RWPE2 (cell line): ENCODE measurements around the gene ZFC3H1.
"Not testable (repeated sequence)": the region's sequence is repeated elsewhere in the genome, so short reads cannot be mapped to it uniquely, and the experiment has no call there.

Source experiments
- ATAC-seq: fragments of 200-7000 bp; cut with Tn5 transposase; 3 replicates; pipeline ENCODE4 v1.9.1; 2021; ENCODE audit warnings: low read depth
- DNase-seq: peaks from one replicate; pipeline ENCODE4 v3.0.0-alpha.2; 2020; ENCODE audit warnings: low spot score
- H3K27ac ChIP-seq: fragments of 450-650 bp; 2 replicates; pipeline ENCODE4 v1.5.1; 2017; ENCODE audit warnings: mild to moderate bottlenecking; ENCODE audit not compliant: poor library complexity, severe bottlenecking
- H3K27me3 ChIP-seq: fragments of 250-450 bp; sonication (Bioruptor Pico); 2 replicates; pipeline ENCODE4 v1.5.1; 2021; ENCODE audit warnings: mild to moderate bottlenecking, moderate library complexity; ENCODE audit not compliant: insufficient read depth, poor library complexity, severe bottlenecking
- H3K36me3 ChIP-seq: fragments of 250-450 bp; sonication (Bioruptor Pico); 2 replicates; pipeline ENCODE4 v1.5.1; 2020; ENCODE audit warnings: low read depth, mild to moderate bottlenecking, moderate library complexity
- H3K4me1 ChIP-seq: fragments of 250-450 bp; sonication (Bioruptor Pico); 2 replicates; pipeline ENCODE4 v1.5.1; 2021; ENCODE audit warnings: mild to moderate bottlenecking, moderate library complexity; ENCODE audit not compliant: insufficient read depth, poor library complexity, severe bottlenecking
- H3K4me3 ChIP-seq: fragments of 250-450 bp; sonication (Bioruptor Pico); 2 replicates; pipeline ENCODE4 v1.5.1; 2021; ENCODE audit warnings: mild to moderate bottlenecking, moderate library complexity; ENCODE audit not compliant: severe bottlenecking
- H3K9me3 ChIP-seq: fragments of 250-450 bp; sonication (Bioruptor Pico); 2 replicates; pipeline ENCODE4 v1.5.1; 2021; ENCODE audit warnings: mild to moderate bottlenecking, moderate library complexity; ENCODE audit not compliant: severe bottlenecking
- CTCF ChIP-seq: fragments of 450-650 bp; IDR thresholded peaks from one replicate; pipeline ENCODE4 v1.5.1; 2017; ENCODE audit warnings: mild to moderate bottlenecking, moderate library complexity; ENCODE audit not compliant: poor library complexity, severe bottlenecking

Gene ZFC3H1

GRCh38 chr12:71703206-71703605, 39.6 kb upstream of the ZFC3H1 start:
- DNase-seq (no peak), ATAC-seq (no peak)
- H3K27me3 ChIP-seq: no peaks in the 10 kb centered on the region
- H3K4me1 ChIP-seq: peaks cover 15% of the 10 kb centered on the region
- no peak overlapping the region for H3K4me3 ChIP-seq
- no peaks in the 10 kb centered on the region for H3K9me3 ChIP-seq
- no peak overlapping the region for H3K27ac ChIP-seq
- no peak for TF ChIP-seq CTCF
- H3K36me3 ChIP-seq: 0 out of 2 replicates have a peak, but pooled peaks cover 14% of the 10 kb centered on the region

- ATAC-seq: peak; percentile 42; the same call in 1 of the 3 replicates
- Histone ChIP-seq H3K4me1 (peaks cover 10% of the 10 kb centered on the region), H3K36me3 (peaks cover 17% of the 10 kb centered on the region; the same call in 1 of the 2 replicates), H3K27me3 (no peaks in the 10 kb centered on the region), H3K4me3 (no peak overlapping the region), H3K27ac (no peak overlapping the region), H3K9me3 (no peaks in the 10 kb centered on the region)
- DNase-seq: no peak
- no peak for TF ChIP-seq CTCF
Measured at GRCh38 chr12:71702590-71702989, 38.9 kb upstream of the ZFC3H1 start.

GRCh38 chr12:71702181-71702580, 38.5 kb upstream of the ZFC3H1 start:
- DNase-seq, H3K27me3 ChIP-seq, ATAC-seq, H3K27ac ChIP-seq, H3K4me1 ChIP-seq, H3K9me3 ChIP-seq, H3K4me3 ChIP-seq: not testable (repeated sequence)
- H3K36me3 ChIP-seq: peaks cover 21% of the 10 kb centered on the region; the same call in 1 of the 2 replicates

- DNase-seq (no peak), ATAC-seq (no peak)
- peaks cover 17% of the 10 kb centered on the region; the same call in 1 of the 2 replicates for H3K36me3 ChIP-seq
- no peaks in the 10 kb centered on the region for H3K9me3 ChIP-seq
- no peak overlapping the region for H3K4me3 ChIP-seq
- no peaks in the 10 kb centered on the region for H3K4me1 ChIP-seq
- no peak overlapping the region for H3K27ac ChIP-seq
- TF ChIP-seq CTCF: no peak
- no peaks in the 10 kb centered on the region for H3K27me3 ChIP-seq
Measured at GRCh38 chr12:71695782-71696181, 32.1 kb upstream of the ZFC3H1 start.

- DNase-seq (no peak), ATAC-seq (peak; percentile 31; the same call in 2 of the 3 replicates)
- Histone ChIP-seq H3K4me3 (no peak overlapping the region), H3K9me3 (no peaks in the 10 kb centered on the region), H3K36me3 (peaks cover 14% of the 10 kb centered on the region; the same call in 1 of the 2 replicates), H3K27me3 (no peaks in the 10 kb centered on the region), H3K4me1 (no peaks in the 10 kb centered on the region), H3K27ac (no peak overlapping the region)
- TF ChIP-seq CTCF: no peak
Measured at GRCh38 chr12:71694099-71694820, 30.6 kb upstream of the ZFC3H1 start.

- peaks cover 14% of the 10 kb centered on the region; the same call in 1 of the 2 replicates for H3K36me3 ChIP-seq
- not testable (repeated sequence) for H3K27me3 ChIP-seq, H3K27ac ChIP-seq, H3K4me3 ChIP-seq, DNase-seq, H3K9me3 ChIP-seq, H3K4me1 ChIP-seq, ATAC-seq
Measured at GRCh38 chr12:71693651-71694050, 30.0 kb upstream of the ZFC3H1 start.
